Dendritic cell treated with granulocyte-macrophage colony-stimulating factor and Interleukin-4, amounts not matched to agents 40 ng/mL and 50 ng/mL, for 4 days (primary cell): Measurements from ENCODE around the gene CTXND1.
"Not testable (repeated sequence)": the region's sequence is repeated elsewhere in the genome, so short reads cannot be mapped to it uniquely, and the experiment has no call there.

Experiments
- H3K27ac Mint-ChIP-seq: one replicate; pipeline ENCODE4 v1.8.0; 2022; ENCODE audit warnings: mild to moderate bottlenecking, mixed read lengths
- H3K27me3 Mint-ChIP-seq: one replicate; pipeline ENCODE4 v1.8.0; 2022; ENCODE audit warnings: mild to moderate bottlenecking, mixed read lengths
- H3K36me3 Mint-ChIP-seq: one replicate; pipeline ENCODE4 v1.8.0; 2022; ENCODE audit warnings: low read depth, mixed read lengths
- H3K4me1 Mint-ChIP-seq: one replicate; pipeline ENCODE4 v1.8.0; 2022; ENCODE audit warnings: low read depth, mixed read lengths
- H3K4me3 Mint-ChIP-seq: one replicate; pipeline ENCODE4 v1.8.0; 2022; ENCODE audit warnings: mild to moderate bottlenecking, moderate library complexity, mixed read lengths
- H3K9me3 Mint-ChIP-seq: one replicate; pipeline ENCODE4 v1.8.0; 2022; ENCODE audit warnings: mixed read lengths
- intact Hi-C: fragments of 100-400 bp; cut with micrococcal nuclease; formaldehyde crosslinking; loops from one replicate; pipeline ENCODE4 v1.15.0; 2022

Gene CTXND1

GRCh38 chr15:80162059-80162554, 89.9 kb downstream of the CTXND1 start:
- Mint-ChIP-seq H3K27me3 (no peaks in the 10 kb centered on the region), H3K36me3 (peaks cover 41% of the 10 kb centered on the region), H3K27ac (peak overlapping the region; percentile 79)

GRCh38 chr15:80161468-80162016, 90.5 kb downstream of the CTXND1 start:
- Mint-ChIP-seq H3K9me3 (no peaks in the 10 kb centered on the region), H3K36me3 (peaks cover 41% of the 10 kb centered on the region), H3K4me1 (peaks cover 43% of the 10 kb centered on the region), H3K4me3 (no peak overlapping the region), H3K27me3 (no peaks in the 10 kb centered on the region), H3K27ac (peak overlapping the region; percentile 79)
- intact Hi-C loops, result no loop called here

More at GRCh38 chr15:80162059-80162554, 89.9 kb downstream of the CTXND1 start:
- intact Hi-C loops, result no loop called here
- Mint-ChIP-seq H3K4me3 (no peak overlapping the region), H3K9me3 (no peaks in the 10 kb centered on the region), H3K4me1 (peaks cover 39% of the 10 kb centered on the region)

GRCh38 chr15:80160570-80161156, 91.3 kb downstream of the CTXND1 start:
- Mint-ChIP-seq H3K27me3 (no peaks in the 10 kb centered on the region), H3K4me3 (peak overlapping the region; percentile 26), H3K27ac (peak overlapping the region; percentile 79), H3K4me1 (peaks cover 51% of the 10 kb centered on the region), H3K36me3 (peaks cover 41% of the 10 kb centered on the region), H3K9me3 (no peaks in the 10 kb centered on the region)
- intact Hi-C loops, result no loop called here

GRCh38 chr15:80159811-80160569, 92.0 kb downstream of the CTXND1 start:
- peaks cover 41% of the 10 kb centered on the region for H3K36me3 Mint-ChIP-seq
- no peaks in the 10 kb centered on the region for H3K27me3 Mint-ChIP-seq
- H3K4me1 Mint-ChIP-seq, result peaks cover 58% of the 10 kb centered on the region
- H3K9me3 Mint-ChIP-seq, result no peaks in the 10 kb centered on the region
- H3K27ac Mint-ChIP-seq, result peak overlapping the region; percentile 79
- H3K4me3 Mint-ChIP-seq, result peak overlapping the region; percentile 26
- intact Hi-C loops, result no loop called here

GRCh38 chr15:80159301-80159700, 92.7 kb downstream of the CTXND1 start:
- no peak overlapping the region for H3K4me3 Mint-ChIP-seq
- H3K27ac Mint-ChIP-seq, result no peak overlapping the region
- intact Hi-C loops, result no loop called here
- no peaks in the 10 kb centered on the region for H3K27me3 Mint-ChIP-seq
- no peaks in the 10 kb centered on the region for H3K9me3 Mint-ChIP-seq
- peaks cover 39% of the 10 kb centered on the region for H3K36me3 Mint-ChIP-seq
- H3K4me1 Mint-ChIP-seq, result peaks cover 64% of the 10 kb centered on the region

GRCh38 chr15:80157215-80157614, 94.8 kb downstream of the CTXND1 start:
- intact Hi-C loops, result no loop called here
- Mint-ChIP-seq H3K27ac (no peak overlapping the region), H3K27me3 (peaks cover 3% of the 10 kb centered on the region), H3K9me3 (no peaks in the 10 kb centered on the region), H3K4me1 (peaks cover 70% of the 10 kb centered on the region), H3K36me3 (peaks cover 25% of the 10 kb centered on the region), H3K4me3 (no peak overlapping the region)

GRCh38 chr15:80156176-80156720, 95.8 kb downstream of the CTXND1 start:
- peaks cover 4% of the 10 kb centered on the region for H3K27me3 Mint-ChIP-seq
- intact Hi-C loops, result no loop called here
- H3K9me3 Mint-ChIP-seq, result no peaks in the 10 kb centered on the region
- peaks cover 71% of the 10 kb centered on the region for H3K4me1 Mint-ChIP-seq
- peak overlapping the region; percentile 81 for H3K27ac Mint-ChIP-seq
- H3K4me3 Mint-ChIP-seq, result no peak overlapping the region
- peaks cover 16% of the 10 kb centered on the region for H3K36me3 Mint-ChIP-seq

GRCh38 chr15:80155378-80156175, 96.4 kb downstream of the CTXND1 start:
- Mint-ChIP-seq H3K4me3 (peak overlapping the region; percentile 32), H3K36me3 (peaks cover 14% of the 10 kb centered on the region)
- intact Hi-C loops, result not testable (repeated sequence)

GRCh38 chr15:80155001-80155377, 97.0 kb downstream of the CTXND1 start:
- H3K27me3 Mint-ChIP-seq, result peaks cover 4% of the 10 kb centered on the region
- peaks cover 59% of the 10 kb centered on the region for H3K4me1 Mint-ChIP-seq
- intact Hi-C loops, result no loop called here
- no peak overlapping the region for H3K4me3 Mint-ChIP-seq
- H3K27ac Mint-ChIP-seq, result peak overlapping the region; percentile 81
- H3K36me3 Mint-ChIP-seq, result peaks cover 14% of the 10 kb centered on the region
- H3K9me3 Mint-ChIP-seq, result no peaks in the 10 kb centered on the region

More at GRCh38 chr15:80155378-80156175, 96.4 kb downstream of the CTXND1 start:
- peaks cover 64% of the 10 kb centered on the region for H3K4me1 Mint-ChIP-seq
- not testable (repeated sequence) for H3K27me3 Mint-ChIP-seq, H3K9me3 Mint-ChIP-seq
- peak overlapping the region; percentile 81 for H3K27ac Mint-ChIP-seq

GRCh38 chr15:80154336-80154735, 97.7 kb downstream of the CTXND1 start:
- intact Hi-C loops, result no loop called here
- Mint-ChIP-seq H3K36me3 (peaks cover 9% of the 10 kb centered on the region), H3K4me1 (peaks cover 52% of the 10 kb centered on the region), H3K27ac (peak overlapping the region; percentile 81), H3K27me3 (peaks cover 4% of the 10 kb centered on the region), H3K9me3 (no peaks in the 10 kb centered on the region), H3K4me3 (no peak overlapping the region)

GRCh38 chr15:80153900-80154299, 98.1 kb downstream of the CTXND1 start:
- Mint-ChIP-seq H3K4me1 (peaks cover 50% of the 10 kb centered on the region), H3K27me3 (peaks cover 4% of the 10 kb centered on the region), H3K4me3 (peak overlapping the region; percentile 86), H3K27ac (peak overlapping the region; percentile 82), H3K9me3 (no peaks in the 10 kb centered on the region), H3K36me3 (peaks cover 6% of the 10 kb centered on the region)
- intact Hi-C loops, result loop anchor here (2.0 kb wide), 1 partner anchor 95 kb away; the partner anchor contains the start of gene ZFAND6

- H3K27ac Mint-ChIP-seq, result peak within 1 kb of the TSS; percentile 82
- H3K4me1 Mint-ChIP-seq, result peaks cover 50% of the 10 kb centered on the region
- H3K4me3 Mint-ChIP-seq, result peak within 1 kb of the TSS; percentile 86
- H3K27me3 Mint-ChIP-seq, result peaks cover 4% of the 10 kb centered on the region
- intact Hi-C loops, result loop anchor here (2.0 kb wide), 1 partner anchor 94 kb away; the partner anchor contains the start of gene ZFAND6
- peaks cover 6% of the 10 kb centered on the region for H3K36me3 Mint-ChIP-seq
- no peaks in the 10 kb centered on the region for H3K9me3 Mint-ChIP-seq
Observed at GRCh38 chr15:80152896-80153876, 98.8 kb downstream of the CTXND1 start, which contains the start of gene FAH. TSS of gene FAH (plus strand) at chr15:80152999. CDS start at chr15:80153055, 56 bp downstream.
